ENCODE results near the gene RAB3IP.

RAB3IP gene

GRCh38 chr12:69821456-69822159, 82.9 kb downstream of the RAB3IP start:
- Histone ChIP-seq H3K36me3 (ENCODE audit: control insufficient read depth, insufficient read depth, low read length, severe bottlenecking) (no peaks in the 10 kb centered on the region), H3K9ac (ENCODE audit: low read length) (no peak overlapping the region)
- peak; percentile 41 for DNase-seq (ENCODE audit: low read depth)

GRCh38 chr12:69822201-69822860, 83.7 kb downstream of the RAB3IP start:
- no peaks in the 10 kb centered on the region for H3K9me3 ChIP-seq (ENCODE audit: control insufficient read depth, low read length)
- H3K4me3 ChIP-seq (ENCODE audit: low read length), result no peak overlapping the region
- H3K4me1 ChIP-seq (ENCODE audit: control insufficient read depth, insufficient read depth, low read length), result peaks cover 8% of the 10 kb centered on the region
- no peak overlapping the region for H3K9ac ChIP-seq (ENCODE audit: low read length)
- no peak for DNase-seq (ENCODE audit: low read depth)
- no peaks in the 10 kb centered on the region for H3K27me3 ChIP-seq (replicated peaks; ENCODE audit: control insufficient read depth, insufficient read depth, low read length)
- no peaks in the 10 kb centered on the region for H3K36me3 ChIP-seq (ENCODE audit: control insufficient read depth, insufficient read depth, low read length, severe bottlenecking)

More at GRCh38 chr12:69821456-69822159, 82.9 kb downstream of the RAB3IP start:
- H3K4me3 ChIP-seq (ENCODE audit: low read length), result no peak overlapping the region
- H3K4me1 ChIP-seq (ENCODE audit: control insufficient read depth, insufficient read depth, low read length), result peaks cover 8% of the 10 kb centered on the region
- no peaks in the 10 kb centered on the region for H3K9me3 ChIP-seq (ENCODE audit: control insufficient read depth, low read length)
- no peaks in the 10 kb centered on the region for H3K27me3 ChIP-seq (replicated peaks; ENCODE audit: control insufficient read depth, insufficient read depth, low read length)

GRCh38 chr12:69824028-69824427, 85.4 kb downstream of the RAB3IP start:
- DNase-seq (ENCODE audit: low read depth), result no peak
- no peak overlapping the region for H3K9ac ChIP-seq (ENCODE audit: low read length)
- peaks cover 8% of the 10 kb centered on the region for H3K4me1 ChIP-seq (ENCODE audit: control insufficient read depth, insufficient read depth, low read length)
- H3K4me3 ChIP-seq (ENCODE audit: low read length), result no peak overlapping the region
- H3K9me3 ChIP-seq (ENCODE audit: control insufficient read depth, low read length), result no peaks in the 10 kb centered on the region
- H3K36me3 ChIP-seq (ENCODE audit: control insufficient read depth, insufficient read depth, low read length, severe bottlenecking), result no peaks in the 10 kb centered on the region
- H3K27me3 ChIP-seq (replicated peaks; ENCODE audit: control insufficient read depth, insufficient read depth, low read length), result no peaks in the 10 kb centered on the region

GRCh38 chr12:69824966-69825560, 86.4 kb downstream of the RAB3IP start, which contains the start of gene MYRFL:
TSS of gene MYRFL (plus strand) at chr12:69825227. CDS start at chr12:69825518, 291 bp downstream.
- H3K4me1 ChIP-seq (ENCODE audit: control insufficient read depth, insufficient read depth, low read length), result peaks cover 8% of the 10 kb centered on the region
- no peaks in the 10 kb centered on the region for H3K36me3 ChIP-seq (ENCODE audit: control insufficient read depth, insufficient read depth, low read length, severe bottlenecking)
- no peak for DNase-seq (ENCODE audit: low read depth)
- H3K27me3 ChIP-seq (replicated peaks; ENCODE audit: control insufficient read depth, insufficient read depth, low read length), result no peaks in the 10 kb centered on the region
- no peaks in the 10 kb centered on the region for H3K9me3 ChIP-seq (ENCODE audit: control insufficient read depth, low read length)
- H3K9ac ChIP-seq (ENCODE audit: low read length), result no peak within 1 kb of the TSS
- H3K4me3 ChIP-seq (ENCODE audit: low read length), result no peak within 1 kb of the TSS

GRCh38 chr12:69828897-69829296, 90.2 kb downstream of the RAB3IP start:
- no peak overlapping the region for H3K9ac ChIP-seq (ENCODE audit: low read length)
- peaks cover 15% of the 10 kb centered on the region for H3K4me1 ChIP-seq (ENCODE audit: control insufficient read depth, insufficient read depth, low read length)
- H3K4me3 ChIP-seq (ENCODE audit: low read length), result no peak overlapping the region
- no peaks in the 10 kb centered on the region for H3K36me3 ChIP-seq (ENCODE audit: control insufficient read depth, insufficient read depth, low read length, severe bottlenecking)
- H3K9me3 ChIP-seq (ENCODE audit: control insufficient read depth, low read length), result no peaks in the 10 kb centered on the region
- H3K27me3 ChIP-seq (replicated peaks; ENCODE audit: control insufficient read depth, insufficient read depth, low read length), result no peaks in the 10 kb centered on the region
- DNase-seq (ENCODE audit: low read depth), result no peak

GRCh38 chr12:69833696-69834095, 95.0 kb downstream of the RAB3IP start:
- DNase-seq (ENCODE audit: low read depth), result no peak
- Histone ChIP-seq H3K27me3 (replicated peaks; ENCODE audit: control insufficient read depth, insufficient read depth, low read length) (no peaks in the 10 kb centered on the region), H3K9me3 (ENCODE audit: control insufficient read depth, low read length) (no peaks in the 10 kb centered on the region), H3K4me1 (ENCODE audit: control insufficient read depth, insufficient read depth, low read length) (peaks cover 31% of the 10 kb centered on the region), H3K36me3 (ENCODE audit: control insufficient read depth, insufficient read depth, low read length, severe bottlenecking) (no peaks in the 10 kb centered on the region), H3K9ac (ENCODE audit: low read length) (no peak overlapping the region), H3K4me3 (ENCODE audit: low read length) (no peak overlapping the region)

- Histone ChIP-seq H3K9ac (ENCODE audit: low read length) (no peak overlapping the region), H3K36me3 (ENCODE audit: control insufficient read depth, insufficient read depth, low read length, severe bottlenecking) (no peaks in the 10 kb centered on the region), H3K4me3 (ENCODE audit: low read length) (no peak overlapping the region), H3K9me3 (ENCODE audit: control insufficient read depth, low read length) (no peaks in the 10 kb centered on the region), H3K4me1 (ENCODE audit: control insufficient read depth, insufficient read depth, low read length) (peaks cover 31% of the 10 kb centered on the region), H3K27me3 (replicated peaks; ENCODE audit: control insufficient read depth, insufficient read depth, low read length) (no peaks in the 10 kb centered on the region)
- DNase-seq (ENCODE audit: low read depth), result no peak
Measured at GRCh38 chr12:69834147-69834546, 95.5 kb downstream of the RAB3IP start.

GRCh38 chr12:69834576-69834975, 95.9 kb downstream of the RAB3IP start:
- DNase-seq (ENCODE audit: low read depth), result no peak
- no peaks in the 10 kb centered on the region for H3K27me3 ChIP-seq (replicated peaks; ENCODE audit: control insufficient read depth, insufficient read depth, low read length)
- H3K9ac ChIP-seq (ENCODE audit: low read length), result no peak overlapping the region
- H3K4me3 ChIP-seq (ENCODE audit: low read length), result no peak overlapping the region
- H3K4me1 ChIP-seq (ENCODE audit: control insufficient read depth, insufficient read depth, low read length), result peaks cover 31% of the 10 kb centered on the region
- no peaks in the 10 kb centered on the region for H3K36me3 ChIP-seq (ENCODE audit: control insufficient read depth, insufficient read depth, low read length, severe bottlenecking)
- no peaks in the 10 kb centered on the region for H3K9me3 ChIP-seq (ENCODE audit: control insufficient read depth, low read length)

GRCh38 chr12:69835081-69835480, 96.4 kb downstream of the RAB3IP start:
- no peak for DNase-seq (ENCODE audit: low read depth)
- H3K9me3 ChIP-seq (ENCODE audit: control insufficient read depth, low read length), result no peaks in the 10 kb centered on the region
- H3K9ac ChIP-seq (ENCODE audit: low read length), result no peak overlapping the region
- H3K4me1 ChIP-seq (ENCODE audit: control insufficient read depth, insufficient read depth, low read length), result peaks cover 31% of the 10 kb centered on the region
- H3K36me3 ChIP-seq (ENCODE audit: control insufficient read depth, insufficient read depth, low read length, severe bottlenecking), result no peaks in the 10 kb centered on the region
- no peak overlapping the region for H3K4me3 ChIP-seq (ENCODE audit: low read length)
- no peaks in the 10 kb centered on the region for H3K27me3 ChIP-seq (replicated peaks; ENCODE audit: control insufficient read depth, insufficient read depth, low read length)

- no peaks in the 10 kb centered on the region for H3K27me3 ChIP-seq (replicated peaks; ENCODE audit: control insufficient read depth, insufficient read depth, low read length)
- H3K9ac ChIP-seq (ENCODE audit: low read length), result no peak overlapping the region
- no peaks in the 10 kb centered on the region for H3K9me3 ChIP-seq (ENCODE audit: control insufficient read depth, low read length)
- no peaks in the 10 kb centered on the region for H3K36me3 ChIP-seq (ENCODE audit: control insufficient read depth, insufficient read depth, low read length, severe bottlenecking)
- no peak for DNase-seq (ENCODE audit: low read depth)
- no peak overlapping the region for H3K4me3 ChIP-seq (ENCODE audit: low read length)
- peaks cover 38% of the 10 kb centered on the region for H3K4me1 ChIP-seq (ENCODE audit: control insufficient read depth, insufficient read depth, low read length)
Measured at GRCh38 chr12:69836015-69836414, 97.4 kb downstream of the RAB3IP start.

- H3K4me1 ChIP-seq (ENCODE audit: control insufficient read depth, insufficient read depth, low read length), result peaks cover 28% of the 10 kb centered on the region
- H3K9me3 ChIP-seq (ENCODE audit: control insufficient read depth, low read length), result no peaks in the 10 kb centered on the region
- DNase-seq (ENCODE audit: low read depth), result no peak
- no peak overlapping the region for H3K9ac ChIP-seq (ENCODE audit: low read length)
- H3K36me3 ChIP-seq (ENCODE audit: control insufficient read depth, insufficient read depth, low read length, severe bottlenecking), result no peaks in the 10 kb centered on the region
- H3K27me3 ChIP-seq (replicated peaks; ENCODE audit: control insufficient read depth, insufficient read depth, low read length), result no peaks in the 10 kb centered on the region
- H3K4me3 ChIP-seq (ENCODE audit: low read length), result no peak overlapping the region
Measured at GRCh38 chr12:69837191-69837590, 98.5 kb downstream of the RAB3IP start.
